ENCODE measurements around the gene LRRFIP2. TPM values are rescaled to one million over a fixed set of nuclear protein-coding genes. Genes with fewer than 3 reads are reported as not detected.

Gene LRRFIP2
- total RNA-seq, 1 donor from 2014 or later, result 42.8 TPM

- peaks cover 5 to 10% of the 10 kb centered on the region in 2 donors for H3K4me1 ChIP-seq
- H3K4me3 ChIP-seq, result no peak overlapping the region
- DNase-seq (ENCODE audit: low spot score in 2 of 2), result no peak
- TF ChIP-seq CTCF (IDR thresholded peaks at IDR 0.05), result no peak
- peaks cover 0 to 5% of the 10 kb centered on the region in 2 donors for H3K9me3 ChIP-seq
- peaks cover 8 to 27% of the 10 kb centered on the region in 2 donors for H3K36me3 ChIP-seq
- no peaks in the 10 kb centered on the region for H3K27me3 ChIP-seq
- intact Hi-C loops (cut with DNase I), result no loop called here
- H3K27ac ChIP-seq, result peak overlapping the region; percentile 45 to 78
These were observed 132.7 kb downstream of the LRRFIP2 start for GRCh38 chr3:37041546-37042195.

GRCh38 chr3:37040231-37040630, 134.2 kb downstream of the LRRFIP2 start:
- no peak for DNase-seq (ENCODE audit: low spot score in 2 of 2)
- H3K36me3 ChIP-seq, result peaks cover 11 to 33% of the 10 kb centered on the region in 2 donors

GRCh38 chr3:37039161-37039846, 135.1 kb downstream of the LRRFIP2 start:
- Histone ChIP-seq H3K27ac (no peak overlapping the region), H3K9me3 (peaks cover 0 to 12% of the 10 kb centered on the region in 2 donors), H3K27me3 (no peaks in the 10 kb centered on the region), H3K4me3 (no peak overlapping the region), H3K36me3 (peaks cover 11 to 37% of the 10 kb centered on the region in 2 donors), H3K4me1 (peaks cover 5 to 10% of the 10 kb centered on the region in 2 donors)
- intact Hi-C loops (cut with DNase I), result no loop called here
- no peak for DNase-seq (ENCODE audit: low spot score in 2 of 2)
- no peak for TF ChIP-seq CTCF (IDR thresholded peaks at IDR 0.05)

More at GRCh38 chr3:37040231-37040630, 134.2 kb downstream of the LRRFIP2 start:
- Histone ChIP-seq H3K4me3 (no peak overlapping the region), H3K27me3 (no peaks in the 10 kb centered on the region), H3K27ac (peak overlapping the region in 1 of 2 donors; percentile 32), H3K4me1 (peaks cover 5 to 10% of the 10 kb centered on the region in 2 donors), H3K9me3 (peaks cover 0 to 12% of the 10 kb centered on the region in 2 donors)
- no peak for TF ChIP-seq CTCF (IDR thresholded peaks at IDR 0.05)
- intact Hi-C loops (cut with DNase I), result no loop called here

- peaks cover 0 to 7% of the 10 kb centered on the region in 2 donors for H3K4me1 ChIP-seq
- intact Hi-C loops (cut with DNase I), result no loop called here
- no peaks in the 10 kb centered on the region for H3K27me3 ChIP-seq
- H3K4me3 ChIP-seq, result no peak overlapping the region
- H3K27ac ChIP-seq, result no peak overlapping the region
- peaks cover 11 to 37% of the 10 kb centered on the region in 2 donors for H3K36me3 ChIP-seq
- TF ChIP-seq CTCF (IDR thresholded peaks at IDR 0.05), result no peak
- DNase-seq (ENCODE audit: low spot score in 2 of 2), result no peak
- peaks cover 0 to 12% of the 10 kb centered on the region in 2 donors for H3K9me3 ChIP-seq
These were observed 137.0 kb downstream of the LRRFIP2 start for GRCh38 chr3:37037352-37037751.

- Histone ChIP-seq H3K9me3 (peaks cover 0 to 12% of the 10 kb centered on the region in 2 donors), H3K27ac (peak overlapping the region; percentile 56 to 64), H3K27me3 (no peaks in the 10 kb centered on the region), H3K36me3 (peaks cover 5 to 21% of the 10 kb centered on the region in 2 donors), H3K4me1 (peaks cover 9 to 27% of the 10 kb centered on the region in 2 donors), H3K4me3 (peak overlapping the region in 1 of 2 donors; percentile 36)
- no peak for DNase-seq (ENCODE audit: low spot score in 2 of 2)
- intact Hi-C loops (cut with DNase I), result loop anchor here (2.0 kb wide), 1 partner anchor 44 kb away; no protein-coding TSS in a partner anchor
- TF ChIP-seq CTCF (IDR thresholded peaks at IDR 0.05), result no peak
These were observed 141.4 kb downstream of the LRRFIP2 start for GRCh38 chr3:37032961-37033360.

Measured in ascending aorta (tissue), 2 donors.